GM12801 (cell line): ENCODE data around the gene CYREN.

Experiments
- TF ChIP-seq, protein P1 (sequence below): IDR thresholded peaks from one replicate; pipeline ENCODE4 v1.5.1; 2011; ENCODE audit warnings: control low read depth; ENCODE audit not compliant: insufficient read length; ENCODE audit errors: extremely low read depth

The CYREN gene

DNA sequence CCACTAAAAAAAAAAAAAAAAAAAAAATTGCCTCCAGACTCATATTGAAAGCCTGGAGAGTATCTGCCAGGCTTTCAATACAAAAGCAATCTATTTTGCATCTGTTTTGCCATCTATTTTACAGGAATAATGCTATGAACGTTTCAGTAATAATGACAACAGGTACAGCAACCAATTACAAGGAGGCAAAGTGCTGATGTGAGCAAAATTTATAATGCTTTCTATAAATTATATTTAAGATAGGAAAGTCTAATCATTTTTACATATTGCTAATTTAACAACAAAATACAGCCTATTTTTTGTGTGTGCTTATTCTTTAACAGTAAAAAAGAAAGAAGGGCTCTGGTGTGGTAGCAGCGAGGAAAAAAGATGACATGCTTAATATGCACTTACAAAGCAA is 30.8 kb upstream of the CYREN start:
- TF ChIP-seq, protein P1, sequence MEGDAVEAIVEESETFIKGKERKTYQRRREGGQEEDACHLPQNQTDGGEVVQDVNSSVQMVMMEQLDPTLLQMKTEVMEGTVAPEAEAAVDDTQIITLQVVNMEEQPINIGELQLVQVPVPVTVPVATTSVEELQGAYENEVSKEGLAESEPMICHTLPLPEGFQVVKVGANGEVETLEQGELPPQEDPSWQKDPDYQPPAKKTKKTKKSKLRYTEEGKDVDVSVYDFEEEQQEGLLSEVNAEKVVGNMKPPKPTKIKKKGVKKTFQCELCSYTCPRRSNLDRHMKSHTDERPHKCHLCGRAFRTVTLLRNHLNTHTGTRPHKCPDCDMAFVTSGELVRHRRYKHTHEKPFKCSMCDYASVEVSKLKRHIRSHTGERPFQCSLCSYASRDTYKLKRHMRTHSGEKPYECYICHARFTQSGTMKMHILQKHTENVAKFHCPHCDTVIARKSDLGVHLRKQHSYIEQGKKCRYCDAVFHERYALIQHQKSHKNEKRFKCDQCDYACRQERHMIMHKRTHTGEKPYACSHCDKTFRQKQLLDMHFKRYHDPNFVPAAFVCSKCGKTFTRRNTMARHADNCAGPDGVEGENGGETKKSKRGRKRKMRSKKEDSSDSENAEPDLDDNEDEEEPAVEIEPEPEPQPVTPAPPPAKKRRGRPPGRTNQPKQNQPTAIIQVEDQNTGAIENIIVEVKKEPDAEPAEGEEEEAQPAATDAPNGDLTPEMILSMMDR, result no peak

DNA sequence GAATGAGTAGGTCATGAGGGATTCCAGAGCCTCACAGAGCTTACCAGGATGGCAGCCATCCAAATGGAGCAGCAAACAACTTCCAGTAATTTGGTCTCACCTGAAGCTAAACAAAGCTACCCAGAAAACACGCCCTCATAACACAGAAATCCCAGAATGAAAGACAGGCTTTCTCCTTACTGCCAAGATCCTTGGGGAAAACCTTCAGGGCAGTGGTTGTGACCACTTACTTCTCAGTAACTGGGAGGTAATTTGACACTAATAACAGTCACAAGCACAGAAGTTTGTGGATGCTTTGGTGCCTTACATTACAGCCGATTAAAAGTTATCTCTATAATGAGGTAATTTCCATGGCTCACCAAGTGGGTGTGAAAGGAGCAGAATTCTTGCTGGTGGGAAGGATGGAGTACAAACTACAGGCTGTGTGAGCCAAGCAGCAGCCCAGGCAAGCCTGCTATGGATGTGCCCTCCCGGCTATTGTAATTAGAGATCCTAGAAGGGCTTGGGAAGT is 30.4 kb upstream of the CYREN start:
- TF ChIP-seq, protein P1, result no peak

DNA sequence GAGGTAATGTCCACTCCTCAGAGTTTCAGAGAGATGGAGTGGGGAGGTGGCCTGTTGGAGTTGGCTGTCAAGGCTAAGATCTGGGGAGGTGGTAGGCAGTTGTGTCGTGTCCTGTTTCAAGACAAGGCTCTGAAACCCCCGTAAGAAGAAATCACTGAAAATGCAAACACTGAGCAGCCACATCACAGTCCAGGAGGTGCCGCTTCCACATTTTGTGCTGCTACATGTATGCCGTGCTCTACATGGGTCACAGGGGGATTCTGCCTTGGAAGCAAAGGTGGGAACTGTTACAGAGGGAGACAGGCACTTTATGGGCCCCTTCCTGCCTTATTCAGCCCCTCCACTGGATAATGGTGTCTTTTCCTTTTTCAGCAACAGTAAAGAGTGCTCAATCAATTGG is 28.9 kb upstream of the CYREN start:
- TF ChIP-seq, protein P1, result no peak

DNA sequence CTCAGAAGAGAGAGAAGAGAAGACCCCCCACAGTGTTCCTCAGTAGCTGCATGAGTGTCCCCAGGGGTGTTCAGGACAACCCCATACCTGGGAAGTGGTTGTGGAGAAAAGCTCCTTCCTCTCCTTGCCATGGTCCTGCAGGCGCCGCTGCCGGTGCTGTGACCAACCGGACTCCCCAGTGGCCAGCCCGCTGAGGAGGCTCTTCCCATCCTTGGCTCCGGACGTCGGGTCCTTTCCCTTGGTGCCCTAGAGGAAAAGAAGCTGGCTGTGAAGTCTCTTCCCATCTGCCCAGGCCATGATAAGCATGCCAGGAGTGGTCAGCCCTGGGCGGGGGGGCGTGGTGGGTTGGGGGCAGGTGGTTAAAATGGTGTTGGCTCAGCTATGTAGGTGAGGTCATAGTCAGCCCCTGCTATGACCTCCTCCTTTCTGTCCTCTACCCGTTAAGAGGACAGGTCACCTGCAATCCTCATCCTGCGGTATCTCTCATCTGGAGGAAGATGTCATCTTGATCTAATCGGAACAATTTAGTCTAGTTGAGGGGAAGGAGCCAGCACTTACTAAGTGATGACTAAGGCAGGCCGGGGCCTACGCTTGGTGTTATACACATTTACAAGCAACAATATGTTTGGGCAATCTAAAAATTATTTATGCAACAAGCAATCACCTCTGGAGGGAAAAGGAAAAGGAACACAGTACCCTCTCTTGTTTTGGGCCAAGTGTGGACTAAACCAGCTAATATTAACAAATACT is 27.6 kb upstream of the CYREN start:
- TF ChIP-seq, protein P1, result no peak

DNA sequence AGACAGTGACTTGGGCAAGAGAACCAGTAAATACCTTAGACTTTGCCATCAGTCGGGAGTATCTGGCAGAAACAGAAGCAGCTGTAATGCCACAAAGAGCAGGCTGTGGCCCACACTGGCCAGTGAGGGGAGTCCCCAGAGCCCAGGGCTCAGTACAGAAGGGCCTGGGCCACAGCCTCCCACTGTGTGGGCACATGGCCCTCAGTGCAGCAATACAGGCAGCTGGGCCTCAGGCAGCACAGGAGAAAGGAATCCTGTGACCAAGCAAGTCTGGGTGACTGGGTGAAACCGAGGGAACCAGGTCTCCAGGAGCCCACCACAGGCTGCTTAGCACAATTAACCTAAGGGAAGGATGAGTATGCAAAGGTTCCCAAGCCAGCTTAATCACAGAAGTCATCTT is 26.8 kb upstream of the CYREN start:
- TF ChIP-seq, protein P1, result no peak

DNA sequence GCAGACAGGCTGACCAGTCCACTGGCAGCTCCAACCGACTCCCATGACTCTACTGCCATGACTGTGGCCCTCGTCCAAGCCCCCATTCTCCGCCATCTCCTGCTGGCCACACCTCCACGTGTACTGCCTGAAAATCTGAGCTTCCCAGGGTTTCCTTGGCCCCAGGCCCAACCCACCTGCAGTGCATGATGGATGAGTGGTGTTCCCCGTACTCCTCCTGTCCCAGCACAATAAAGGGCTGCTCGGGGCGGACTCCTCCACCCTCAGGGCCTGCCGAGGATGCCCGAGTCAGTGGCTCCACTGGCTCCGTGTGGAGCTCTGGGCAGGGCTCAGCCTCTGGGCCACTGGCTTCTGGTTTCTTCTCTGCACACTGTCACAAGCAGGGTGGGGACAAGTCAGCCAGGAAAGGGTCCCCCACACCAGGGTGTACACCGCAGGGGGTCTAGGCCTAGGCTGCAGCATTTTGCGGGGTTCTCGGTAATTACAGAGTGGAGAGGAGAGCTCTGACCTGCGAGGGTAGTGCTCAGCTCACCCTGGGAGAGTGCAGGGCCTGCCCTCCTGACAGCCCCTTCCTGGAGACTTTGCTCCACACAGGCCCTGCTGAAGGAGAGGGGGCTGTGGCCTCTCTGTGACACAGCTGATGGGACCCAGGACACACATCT is 25.6 kb upstream of the CYREN start:
- TF ChIP-seq, protein P1, result no peak

DNA sequence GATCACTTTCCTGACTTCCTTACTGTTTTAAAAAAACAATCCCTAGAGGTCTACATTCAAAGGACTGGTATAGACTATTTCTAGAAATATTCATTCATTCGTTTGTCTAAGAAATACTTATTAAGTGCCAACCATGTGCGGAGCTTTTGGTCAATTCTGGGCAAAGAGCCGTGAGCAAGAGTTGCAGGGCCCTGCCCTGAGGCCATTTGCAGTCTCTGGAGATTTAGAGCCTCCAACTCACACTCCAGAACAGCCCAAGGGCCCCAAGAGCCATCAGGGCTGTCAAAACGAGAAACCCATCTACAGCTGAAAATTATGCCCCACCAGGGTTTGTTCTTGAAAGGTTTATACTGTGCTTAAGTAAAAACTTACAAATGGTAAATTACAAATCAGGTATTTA is 24.6 kb upstream of the CYREN start:
- TF ChIP-seq, protein P1, result no peak
